ENCODE data around the gene RBM43.

The RBM43 gene

DNA sequence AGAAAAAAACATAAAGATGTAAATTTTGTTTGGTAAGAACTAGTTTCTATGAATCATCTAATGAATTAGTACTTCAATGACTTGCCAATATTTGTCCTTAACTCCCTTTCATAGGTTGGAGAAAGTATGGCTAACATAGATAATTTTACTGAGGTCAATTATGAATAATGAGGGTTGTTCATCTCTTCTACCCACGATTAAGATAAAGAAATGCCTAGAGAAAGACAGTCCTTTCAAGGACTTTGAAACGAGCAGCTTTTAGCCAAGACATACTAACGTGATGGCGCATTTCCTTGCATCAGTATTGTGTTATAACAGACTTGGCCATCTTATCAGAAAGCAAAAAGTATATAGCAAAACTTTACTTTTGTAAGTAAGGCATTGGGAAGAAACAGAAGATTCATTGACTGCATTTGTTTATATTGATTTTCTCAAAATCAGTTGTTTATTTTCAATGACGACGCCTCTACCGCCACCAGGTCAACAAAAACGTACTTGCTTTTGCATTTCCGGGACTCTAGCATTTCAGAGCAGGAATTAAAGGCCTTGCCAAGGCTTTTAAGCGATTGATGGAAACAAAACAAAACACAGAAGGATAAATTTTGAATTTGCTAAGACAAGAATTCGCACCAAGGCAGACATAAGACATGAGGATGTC is 961 bp downstream of the RBM43 start:
- ATAC-seq = no peak
- TF ChIP-seq OSR1 (CRISPR knock-in tag; IDR thresholded peaks at IDR 0.05) (no peak), ZFP30 (CRISPR knock-in tag; IDR thresholded peaks at IDR 0.05) (no peak), ZFP3 (CRISPR knock-in tag; IDR thresholded peaks at IDR 0.05) (no peak)
- TF ChIP-seq, protein P1, sequence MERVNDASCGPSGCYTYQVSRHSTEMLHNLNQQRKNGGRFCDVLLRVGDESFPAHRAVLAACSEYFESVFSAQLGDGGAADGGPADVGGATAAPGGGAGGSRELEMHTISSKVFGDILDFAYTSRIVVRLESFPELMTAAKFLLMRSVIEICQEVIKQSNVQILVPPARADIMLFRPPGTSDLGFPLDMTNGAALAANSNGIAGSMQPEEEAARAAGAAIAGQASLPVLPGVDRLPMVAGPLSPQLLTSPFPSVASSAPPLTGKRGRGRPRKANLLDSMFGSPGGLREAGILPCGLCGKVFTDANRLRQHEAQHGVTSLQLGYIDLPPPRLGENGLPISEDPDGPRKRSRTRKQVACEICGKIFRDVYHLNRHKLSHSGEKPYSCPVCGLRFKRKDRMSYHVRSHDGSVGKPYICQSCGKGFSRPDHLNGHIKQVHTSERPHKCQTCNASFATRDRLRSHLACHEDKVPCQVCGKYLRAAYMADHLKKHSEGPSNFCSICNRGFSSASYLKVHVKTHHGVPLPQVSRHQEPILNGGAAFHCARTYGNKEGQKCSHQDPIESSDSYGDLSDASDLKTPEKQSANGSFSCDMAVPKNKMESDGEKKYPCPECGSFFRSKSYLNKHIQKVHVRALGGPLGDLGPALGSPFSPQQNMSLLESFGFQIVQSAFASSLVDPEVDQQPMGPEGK (CRISPR knock-in tag; IDR thresholded peaks at IDR 0.05; ENCODE audit: borderline replicate concordance) = no peak

DNA sequence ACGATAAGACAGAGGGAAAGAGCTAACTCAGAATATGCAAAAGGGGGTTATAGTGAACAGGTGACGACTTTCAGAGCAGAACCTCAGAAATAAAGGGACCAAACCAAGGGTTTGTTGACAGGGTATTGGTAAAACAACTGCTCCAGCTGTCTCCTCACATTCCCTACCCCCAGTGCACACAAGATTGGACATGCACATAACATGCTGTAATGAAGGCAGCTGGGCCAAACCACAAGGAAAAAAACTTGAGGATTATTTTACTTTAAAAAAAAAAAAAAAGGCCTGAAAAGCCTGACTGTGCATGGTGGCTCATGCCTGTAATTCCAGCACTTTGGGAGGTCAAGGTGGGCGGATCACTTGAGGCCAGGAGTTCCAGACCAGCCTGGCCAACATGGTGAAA is 3.5 kb downstream of the RBM43 start:
- TF ChIP-seq ZFP3 (CRISPR knock-in tag; IDR thresholded peaks at IDR 0.05) (no peak), ZNF565 (CRISPR knock-in tag; conservative IDR thresholded peaks at IDR 0.05; ENCODE audit: low read depth) (no peak), PPARA (CRISPR knock-in tag; IDR thresholded peaks at IDR 0.05; ENCODE audit: borderline replicate concordance) (no peak), BACH2 (CRISPR knock-in tag; IDR thresholded peaks at IDR 0.05; ENCODE audit: borderline replicate concordance) (no peak), GLIS3 (CRISPR knock-in tag; IDR thresholded peaks at IDR 0.05) (no peak), ESRRG (CRISPR knock-in tag; IDR thresholded peaks at IDR 0.05) (no peak), ZNF8 (CRISPR knock-in tag; IDR thresholded peaks at IDR 0.05) (no peak), ZC3H10 (CRISPR knock-in tag; IDR thresholded peaks at IDR 0.05) (no peak), ZNF70 (CRISPR knock-in tag; IDR thresholded peaks at IDR 0.05) (no peak), OSR1 (CRISPR knock-in tag; IDR thresholded peaks at IDR 0.05) (no peak)
- TF ChIP-seq, protein P1 (CRISPR knock-in tag; IDR thresholded peaks at IDR 0.05; ENCODE audit: borderline replicate concordance) = no peak
- TF ChIP-seq, protein P2, sequence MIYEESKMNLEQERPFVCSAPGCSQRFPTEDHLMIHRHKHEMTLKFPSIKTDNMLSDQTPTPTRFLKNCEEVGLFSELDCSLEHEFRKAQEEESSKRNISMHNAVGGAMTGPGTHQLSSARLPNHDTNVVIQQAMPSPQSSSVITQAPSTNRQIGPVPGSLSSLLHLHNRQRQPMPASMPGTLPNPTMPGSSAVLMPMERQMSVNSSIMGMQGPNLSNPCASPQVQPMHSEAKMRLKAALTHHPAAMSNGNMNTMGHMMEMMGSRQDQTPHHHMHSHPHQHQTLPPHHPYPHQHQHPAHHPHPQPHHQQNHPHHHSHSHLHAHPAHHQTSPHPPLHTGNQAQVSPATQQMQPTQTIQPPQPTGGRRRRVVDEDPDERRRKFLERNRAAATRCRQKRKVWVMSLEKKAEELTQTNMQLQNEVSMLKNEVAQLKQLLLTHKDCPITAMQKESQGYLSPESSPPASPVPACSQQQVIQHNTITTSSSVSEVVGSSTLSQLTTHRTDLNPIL (CRISPR knock-in tag; IDR thresholded peaks at IDR 0.05; ENCODE audit: low read depth) = no peak
- TF ChIP-seq, protein P3, sequence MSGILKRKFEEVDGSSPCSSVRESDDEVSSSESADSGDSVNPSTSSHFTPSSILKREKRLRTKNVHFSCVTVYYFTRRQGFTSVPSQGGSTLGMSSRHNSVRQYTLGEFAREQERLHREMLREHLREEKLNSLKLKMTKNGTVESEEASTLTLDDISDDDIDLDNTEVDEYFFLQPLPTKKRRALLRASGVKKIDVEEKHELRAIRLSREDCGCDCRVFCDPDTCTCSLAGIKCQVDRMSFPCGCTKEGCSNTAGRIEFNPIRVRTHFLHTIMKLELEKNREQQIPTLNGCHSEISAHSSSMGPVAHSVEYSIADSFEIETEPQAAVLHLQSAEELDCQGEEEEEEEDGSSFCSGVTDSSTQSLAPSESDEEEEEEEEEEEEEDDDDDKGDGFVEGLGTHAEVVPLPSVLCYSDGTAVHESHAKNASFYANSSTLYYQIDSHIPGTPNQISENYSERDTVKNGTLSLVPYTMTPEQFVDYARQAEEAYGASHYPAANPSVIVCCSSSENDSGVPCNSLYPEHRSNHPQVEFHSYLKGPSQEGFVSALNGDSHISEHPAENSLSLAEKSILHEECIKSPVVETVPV (CRISPR knock-in tag; IDR thresholded peaks at IDR 0.05) = no peak
- no peak for ATAC-seq

DNA sequence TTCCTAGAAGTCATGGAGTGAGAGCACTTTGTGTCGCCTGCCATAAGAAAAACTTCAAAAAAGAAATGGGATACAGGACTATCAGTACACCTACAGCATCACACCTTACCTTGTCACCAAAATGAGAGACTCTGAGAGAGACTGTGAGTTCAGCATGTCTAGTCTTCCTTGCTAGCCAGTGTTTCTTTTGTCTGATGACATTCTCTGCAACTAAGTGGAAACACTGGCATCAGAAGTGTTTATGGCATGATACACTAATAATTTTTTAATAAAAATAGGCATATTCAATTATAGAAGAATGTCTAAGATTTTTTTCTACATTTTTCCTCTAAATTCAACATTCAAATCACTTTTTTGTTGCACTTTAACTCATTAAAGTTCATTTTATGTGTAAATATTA is 9.0 kb downstream of the RBM43 start:
- TF ChIP-seq PPARA (CRISPR knock-in tag; IDR thresholded peaks at IDR 0.05; ENCODE audit: borderline replicate concordance) (no peak), BACH2 (CRISPR knock-in tag; IDR thresholded peaks at IDR 0.05; ENCODE audit: borderline replicate concordance) (no peak), ZFP30 (CRISPR knock-in tag; IDR thresholded peaks at IDR 0.05) (no peak), ISL1 (CRISPR knock-in tag; IDR thresholded peaks at IDR 0.05) (no peak), ARNTL (CRISPR knock-in tag; IDR thresholded peaks at IDR 0.05; ENCODE audit: borderline replicate concordance, low read depth) (no peak), ZNF70 (CRISPR knock-in tag; IDR thresholded peaks at IDR 0.05) (no peak), TCF4 (CRISPR knock-in tag; IDR thresholded peaks at IDR 0.05; ENCODE audit: borderline replicate concordance) (no peak), CSDC2 (CRISPR knock-in tag; IDR thresholded peaks at IDR 0.05) (no peak), OSR1 (CRISPR knock-in tag; IDR thresholded peaks at IDR 0.05) (no peak), ZC3H10 (CRISPR knock-in tag; IDR thresholded peaks at IDR 0.05) (no peak), SNAI2 (CRISPR knock-in tag; IDR thresholded peaks at IDR 0.05) (no peak), GLIS3 (CRISPR knock-in tag; IDR thresholded peaks at IDR 0.05) (no peak), ZNF8 (CRISPR knock-in tag; IDR thresholded peaks at IDR 0.05) (no peak), ZFP3 (CRISPR knock-in tag; IDR thresholded peaks at IDR 0.05) (no peak), RARB (CRISPR knock-in tag; IDR thresholded peaks at IDR 0.05) (no peak), TOX (CRISPR knock-in tag; IDR thresholded peaks at IDR 0.05; ENCODE audit: borderline replicate concordance) (no peak)
- TF ChIP-seq, protein P4, sequence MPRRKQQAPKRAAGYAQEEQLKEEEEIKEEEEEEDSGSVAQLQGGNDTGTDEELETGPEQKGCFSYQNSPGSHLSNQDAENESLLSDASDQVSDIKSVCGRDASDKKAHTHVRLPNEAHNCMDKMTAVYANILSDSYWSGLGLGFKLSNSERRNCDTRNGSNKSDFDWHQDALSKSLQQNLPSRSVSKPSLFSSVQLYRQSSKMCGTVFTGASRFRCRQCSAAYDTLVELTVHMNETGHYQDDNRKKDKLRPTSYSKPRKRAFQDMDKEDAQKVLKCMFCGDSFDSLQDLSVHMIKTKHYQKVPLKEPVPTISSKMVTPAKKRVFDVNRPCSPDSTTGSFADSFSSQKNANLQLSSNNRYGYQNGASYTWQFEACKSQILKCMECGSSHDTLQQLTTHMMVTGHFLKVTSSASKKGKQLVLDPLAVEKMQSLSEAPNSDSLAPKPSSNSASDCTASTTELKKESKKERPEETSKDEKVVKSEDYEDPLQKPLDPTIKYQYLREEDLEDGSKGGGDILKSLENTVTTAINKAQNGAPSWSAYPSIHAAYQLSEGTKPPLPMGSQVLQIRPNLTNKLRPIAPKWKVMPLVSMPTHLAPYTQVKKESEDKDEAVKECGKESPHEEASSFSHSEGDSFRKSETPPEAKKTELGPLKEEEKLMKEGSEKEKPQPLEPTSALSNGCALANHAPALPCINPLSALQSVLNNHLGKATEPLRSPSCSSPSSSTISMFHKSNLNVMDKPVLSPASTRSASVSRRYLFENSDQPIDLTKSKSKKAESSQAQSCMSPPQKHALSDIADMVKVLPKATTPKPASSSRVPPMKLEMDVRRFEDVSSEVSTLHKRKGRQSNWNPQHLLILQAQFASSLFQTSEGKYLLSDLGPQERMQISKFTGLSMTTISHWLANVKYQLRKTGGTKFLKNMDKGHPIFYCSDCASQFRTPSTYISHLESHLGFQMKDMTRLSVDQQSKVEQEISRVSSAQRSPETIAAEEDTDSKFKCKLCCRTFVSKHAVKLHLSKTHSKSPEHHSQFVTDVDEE (CRISPR knock-in tag; IDR thresholded peaks at IDR 0.05) = no peak
- TF ChIP-seq, protein P2 (CRISPR knock-in tag; IDR thresholded peaks at IDR 0.05; ENCODE audit: low read depth) = no peak
- TF ChIP-seq, protein P1 (CRISPR knock-in tag; IDR thresholded peaks at IDR 0.05; ENCODE audit: borderline replicate concordance) = no peak
- TF ChIP-seq, protein P3 (CRISPR knock-in tag; IDR thresholded peaks at IDR 0.05) = no peak
- no peak for ATAC-seq

Measured in SK-N-SH treated with all-trans-retinoic acid at 6 μM for 48 hours (cell line).